ENCODE measurements around the gene INTS4.
"Not testable (repeated sequence)": the region's sequence is repeated elsewhere in the genome, so short reads cannot be mapped to it uniquely, and the experiment has no call there.

DNA sequence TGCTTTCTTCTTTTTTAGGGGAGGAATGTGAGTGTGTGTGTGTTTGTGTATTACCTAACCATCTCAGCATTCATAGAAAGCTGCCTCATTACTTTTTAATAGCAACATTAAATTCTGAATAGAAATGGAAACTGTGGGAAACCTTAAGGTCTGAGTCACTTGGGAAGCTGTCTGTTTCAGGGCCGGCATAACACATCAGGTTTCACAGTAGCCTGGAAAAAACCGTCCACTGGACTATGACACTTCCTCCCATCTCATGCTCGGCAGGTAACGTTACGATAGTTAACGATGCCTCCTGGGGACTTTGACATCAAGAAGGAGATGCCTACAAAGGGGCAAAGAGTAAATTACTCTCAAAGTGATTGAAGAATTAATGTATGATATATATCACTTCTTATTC lies 83.6 kb downstream of the INTS4 start:
- TF ChIP-seq, protein P1, sequence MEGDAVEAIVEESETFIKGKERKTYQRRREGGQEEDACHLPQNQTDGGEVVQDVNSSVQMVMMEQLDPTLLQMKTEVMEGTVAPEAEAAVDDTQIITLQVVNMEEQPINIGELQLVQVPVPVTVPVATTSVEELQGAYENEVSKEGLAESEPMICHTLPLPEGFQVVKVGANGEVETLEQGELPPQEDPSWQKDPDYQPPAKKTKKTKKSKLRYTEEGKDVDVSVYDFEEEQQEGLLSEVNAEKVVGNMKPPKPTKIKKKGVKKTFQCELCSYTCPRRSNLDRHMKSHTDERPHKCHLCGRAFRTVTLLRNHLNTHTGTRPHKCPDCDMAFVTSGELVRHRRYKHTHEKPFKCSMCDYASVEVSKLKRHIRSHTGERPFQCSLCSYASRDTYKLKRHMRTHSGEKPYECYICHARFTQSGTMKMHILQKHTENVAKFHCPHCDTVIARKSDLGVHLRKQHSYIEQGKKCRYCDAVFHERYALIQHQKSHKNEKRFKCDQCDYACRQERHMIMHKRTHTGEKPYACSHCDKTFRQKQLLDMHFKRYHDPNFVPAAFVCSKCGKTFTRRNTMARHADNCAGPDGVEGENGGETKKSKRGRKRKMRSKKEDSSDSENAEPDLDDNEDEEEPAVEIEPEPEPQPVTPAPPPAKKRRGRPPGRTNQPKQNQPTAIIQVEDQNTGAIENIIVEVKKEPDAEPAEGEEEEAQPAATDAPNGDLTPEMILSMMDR (conservative IDR thresholded peaks at IDR 0.05), result not testable (repeated sequence)
- TF ChIP-seq ZFX (IDR thresholded peaks at IDR 0.05), result not testable (repeated sequence)

Measured in C4-2B (cell line).